Stomach (tissue), 9 donors: ENCODE data around the gene HPN. TPM values are rescaled to one million over a fixed set of nuclear protein-coding genes. Genes with fewer than 3 reads are reported as not detected.

ENCODE experiments used
- DNase-seq, 2 donors: peaks; one replicate each; pipeline versions ENCODE4 v3.0.0 to v3.0.0-alpha.2; 2013 to 2019
- H3K27ac ChIP-seq, 5 donors: fragments of 200-600 bp in 4 of 5; sonication (generic) in 4 of 5; one replicate each; pipeline ENCODE4 v1.5.1; 2013 to 2019; ENCODE audit warnings: mild to moderate bottlenecking in 1 of 5, moderate library complexity in 1 of 5
- H3K27me3 ChIP-seq, 3 donors: fragments of 200-600 bp; sonication (generic); one replicate each; pipeline ENCODE4 v1.5.1; 2017 to 2019; ENCODE audit warnings: mixed run types in 1 of 3
- H3K36me3 ChIP-seq, 4 donors: fragments of 200-600 bp; sonication (generic); 1 replicate in 3 of 4; 2 replicates in 1 of 4; pipeline ENCODE4 v1.5.1; 2016 to 2019
- H3K4me1 ChIP-seq, 4 donors: fragments of 200-600 bp; sonication (generic); one replicate each; pipeline ENCODE4 v1.5.1; 2016 to 2019
- H3K4me3 ChIP-seq, 4 donors: fragments of 200-600 bp; sonication (generic) in 3 of 4; one replicate each; pipeline ENCODE4 v1.5.1; 2016 to 2019; ENCODE audit warnings: mild to moderate bottlenecking in 1 of 4
- H3K9me3 ChIP-seq, 4 donors: fragments of 200-600 bp; sonication (generic); one replicate each; pipeline ENCODE4 v1.5.1; 2016 to 2019
- CTCF ChIP-seq, 7 experiments: fragments of 450-650 bp in 4 of 7; fragments of 200-600 bp in 3 of 7; sonication (generic) in 3 of 7; IDR thresholded peaks; one replicate each; pipeline ENCODE4 v1.5.1; 2016 to 2019; ENCODE audit warnings: antibody characterized with exemption in 7 of 7, control low read depth in 2 of 7, mild to moderate bottlenecking in 1 of 7
- EP300 ChIP-seq: sonication (generic); formaldehyde crosslinking; IDR thresholded peaks from one replicate; pipeline ENCODE4 v1.6.1; 2017; ENCODE audit warnings: antibody characterized with exemption
- POLR2A ChIP-seq, 4 donors: fragments of 450-650 bp; IDR thresholded peaks; one replicate each; pipeline ENCODE4 v1.6.1; 2016; ENCODE audit warnings: antibody characterized with exemption in 4 of 4, control low read depth in 2 of 4, mild to moderate bottlenecking in 1 of 4, moderate library complexity in 1 of 4
- POLR2AphosphoS5 ChIP-seq, 3 donors: sonication (generic); formaldehyde crosslinking; IDR thresholded peaks; one replicate each; pipeline ENCODE4 v1.6.1; 2016; ENCODE audit warnings: antibody characterized with exemption in 3 of 3
- WGBS, 5 donors: extraction: QIAGEN DNeasy Blood & Tissue Kit in 3 of 5; methylation state at CpG; one replicate each; pipeline versions ENCODE4 v1.1.5 to v1.1.7; 2013 to 2018; 5-methylcytosine and 5-hydroxymethylcytosine counted together
- intact Hi-C: fragments of 100-400 bp; cut with DNase I; formaldehyde crosslinking; loops from one replicate; pipeline ENCODE4 v1.15.1; 2023; ENCODE audit warnings: low total_unique reads
- polyA plus RNA-seq, 3 donors: library from polyadenylated mRNA; stranded (reverse); fragments of 200-250 nt; gene quantifications; one replicate each; pipeline ENCODE4 v1.2.3, GENCODE V29; 2013
- total RNA-seq, 5 donors: library from RNA; depleted of rRNA; stranded (reverse); fragments of >200 nt; gene quantifications; one replicate each; pipeline versions ENCODE4 v1.1.0 to v1.2.3, GENCODE V29; 2014 to 2016
- donor health status: healthy with polysubstance abuse.
- donor health status: Bipolar disorder and iron deficiency.
- donor health status: healthy.

The HPN gene
- total and polyA plus RNA-seq, 8 donors = 14.7 to 45.2 (median 28.6) TPM; not detected in 1

- intact Hi-C loops = no loop called here
- H3K27ac ChIP-seq = no peak overlapping the region
- no peak overlapping the region for H3K4me3 ChIP-seq
- DNase-seq = no peak
- no peaks in the 10 kb centered on the region for H3K36me3 ChIP-seq
- TF ChIP-seq CTCF (IDR thresholded peaks at IDR 0.05) = no peak
- no peak for TF ChIP-seq POLR2AphosphoS5 (IDR thresholded peaks at IDR 0.05)
- TF ChIP-seq EP300 = no peak
- no peak for TF ChIP-seq POLR2A (IDR thresholded peaks at IDR 0.05)
- H3K4me1 ChIP-seq = no peaks in the 10 kb centered on the region
- WGBS, 5 donors = 83 to 91% (median 89%) methylated on average over 9 to 14 of the region's 14 CpGs
- H3K27me3 ChIP-seq = no peaks in the 10 kb centered on the region
- no peaks in the 10 kb centered on the region for H3K9me3 ChIP-seq
Measured at GRCh38 chr19:35079826-35080225, 38.3 kb downstream of the HPN start.

DNA sequence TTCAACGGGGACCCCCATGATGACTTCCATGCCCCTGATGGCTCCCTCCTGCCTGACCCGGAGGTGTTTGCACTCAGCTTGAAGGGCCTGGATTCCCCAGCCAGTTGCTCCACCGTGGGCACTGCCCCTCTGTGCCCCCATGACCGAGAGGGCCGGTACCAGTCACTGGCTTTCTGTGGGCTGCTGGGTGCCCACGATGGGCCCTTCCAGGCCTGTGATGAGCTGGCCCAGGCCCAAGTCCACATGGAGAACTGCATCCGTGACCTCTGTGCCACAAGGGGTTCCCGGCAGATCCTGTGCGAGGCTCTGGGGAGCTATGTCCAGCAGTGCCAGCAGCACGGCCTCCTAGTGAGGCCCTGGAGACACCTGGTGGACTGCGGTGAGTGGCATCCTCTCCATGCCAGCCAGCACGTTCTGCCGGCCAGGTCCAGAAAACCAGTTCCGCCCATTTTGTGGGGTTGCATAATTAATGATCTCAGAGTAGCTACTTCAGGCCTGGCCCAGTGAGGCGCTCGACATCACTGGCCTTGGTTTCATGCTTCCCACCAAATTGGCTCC lies 39.2 kb downstream of the HPN start:
- TF ChIP-seq POLR2A (IDR thresholded peaks at IDR 0.05) (no peak), POLR2AphosphoS5 (IDR thresholded peaks at IDR 0.05) (no peak), CTCF (IDR thresholded peaks at IDR 0.05) (no peak), EP300 (no peak)
- no peak for DNase-seq
- 80 to 91% (median 85%) methylated on average over 6 to 16 of the region's 16 CpGs for WGBS, 5 donors
- H3K27ac ChIP-seq = no peak overlapping the region
- intact Hi-C loops = no loop called here
- H3K36me3 ChIP-seq = no peaks in the 10 kb centered on the region
- H3K9me3 ChIP-seq = no peaks in the 10 kb centered on the region
- no peaks in the 10 kb centered on the region for H3K27me3 ChIP-seq
- no peaks in the 10 kb centered on the region for H3K4me1 ChIP-seq
- no peak overlapping the region for H3K4me3 ChIP-seq

DNA sequence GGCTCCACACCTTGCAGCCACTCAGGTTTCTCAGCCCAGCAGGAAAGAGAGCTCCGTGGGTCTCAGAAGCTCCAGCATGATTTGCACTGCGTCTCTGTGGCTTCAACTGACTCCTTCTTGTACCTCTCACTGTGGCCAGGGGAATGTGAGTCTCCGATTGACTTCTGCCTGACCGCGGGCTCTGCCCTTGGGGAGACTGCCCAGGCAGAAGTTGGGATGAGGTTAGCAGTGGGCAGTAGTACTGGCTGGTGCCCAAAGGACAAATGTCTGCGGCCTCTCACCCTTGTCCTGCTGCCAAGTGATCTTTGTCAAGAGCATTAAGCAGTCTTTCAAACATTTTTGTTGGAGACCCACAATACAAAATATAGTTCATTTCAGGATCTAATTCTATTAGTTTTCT lies 39.7 kb downstream of the HPN start:
- 65 to 89% (median 87%) methylated on average over 3 to 6 of the region's 6 CpGs for WGBS, 5 donors
- intact Hi-C loops = no loop called here
- Histone ChIP-seq H3K27ac (no peak overlapping the region), H3K27me3 (no peaks in the 10 kb centered on the region), H3K36me3 (no peaks in the 10 kb centered on the region), H3K4me3 (no peak overlapping the region), H3K4me1 (no peaks in the 10 kb centered on the region), H3K9me3 (no peaks in the 10 kb centered on the region)
- DNase-seq = no peak
- TF ChIP-seq CTCF (IDR thresholded peaks at IDR 0.05) = no peak
- TF ChIP-seq POLR2A (IDR thresholded peaks at IDR 0.05) = no peak
- TF ChIP-seq POLR2AphosphoS5 (IDR thresholded peaks at IDR 0.05) = no peak
- TF ChIP-seq EP300 = no peak

GRCh38 chr19:35083691-35084508 lies 42.4 kb downstream of the HPN start:
- 84 to 90% (median 88%) methylated on average over 12 to 15 of the region's 15 CpGs for WGBS, 5 donors
- TF ChIP-seq POLR2AphosphoS5 (IDR thresholded peaks at IDR 0.05) = no peak
- TF ChIP-seq POLR2A (IDR thresholded peaks at IDR 0.05) = no peak
- TF ChIP-seq CTCF (IDR thresholded peaks at IDR 0.05) = no peak
- TF ChIP-seq EP300 = no peak
- no peak overlapping the region for H3K27ac ChIP-seq

More at GRCh38 chr19:35083691-35084508, 42.4 kb downstream of the HPN start:
- Histone ChIP-seq H3K9me3 (no peaks in the 10 kb centered on the region), H3K36me3 (no peaks in the 10 kb centered on the region), H3K27me3 (no peaks in the 10 kb centered on the region), H3K4me1 (no peaks in the 10 kb centered on the region), H3K4me3 (no peak overlapping the region)
- intact Hi-C loops = no loop called here
- no peak for DNase-seq
